IMR-90 (cell line): ENCODE results near the gene DMD. TPM values are rescaled to one million over a fixed set of nuclear protein-coding genes. Genes with fewer than 3 reads are reported as not detected.

Experiments used
- ATAC-seq: fragments of 200-7000 bp; cut with Tn5 transposase; 2 replicates; pipeline ENCODE4 v1.9.1; 2020; ENCODE audit warnings: low read depth, mild to moderate bottlenecking, moderate library complexity
- BruUV-seq: library from RNA; stranded (reverse); fragments of 400-500 nt; replicated peaks from 2 replicates; lab custom pipeline; 2021; lab: Mats Ljungman, UMichigan
- CTCF ChIA-PET: fragments of 300-600 bp; formaldehyde crosslinking; extraction: SDS; loops from one replicate; lab custom pipeline; 2021; ENCODE audit warnings: antibody characterized with exemption; lab: Yijun Ruan, JAX
- POLR2A ChIA-PET: fragments of 300-600 bp; sonication (Branson Sonifier 250); formaldehyde crosslinking; loops from one replicate; lab custom pipeline; 2022; ENCODE audit warnings: antibody characterized with exemption; ENCODE audit not compliant: unreplicated experiment; lab: Charles Lee
- DNase-seq: peaks from one replicate; pipeline ENCODE4 v3.0.0; 2013
- H2AFZ ChIP-seq: replicated peaks from 2 replicates; pipeline ENCODE3; 2013; ENCODE audit warnings: low read length, mild to moderate bottlenecking; ENCODE audit not compliant: poor library complexity
- H2AK5ac ChIP-seq: 2 replicates; pipeline ENCODE4 v1.6.1; 2013; ENCODE audit warnings: low read depth, low read length, inconsistent platforms
- H2AK9ac ChIP-seq: replicated peaks from 2 replicates; pipeline ENCODE3; 2013; ENCODE audit warnings: mild to moderate bottlenecking, low read depth, low read length, moderate library complexity; ENCODE audit not compliant: poor library complexity
- H2BK120ac ChIP-seq: 2 replicates; pipeline ENCODE4 v1.6.1; 2013; ENCODE audit warnings: low read depth, low read length, inconsistent platforms
- H2BK15ac ChIP-seq: 3 replicates; pipeline ENCODE4 v1.6.1; 2013; ENCODE audit warnings: low read depth, low read length, inconsistent platforms
- H2BK20ac ChIP-seq: 2 replicates; pipeline ENCODE4 v1.6.1; 2013; ENCODE audit warnings: low read depth, mild to moderate bottlenecking, inconsistent platforms, low read length, moderate library complexity
- H2BK5ac ChIP-seq: 2 replicates; pipeline ENCODE4 v1.6.1; 2013; ENCODE audit warnings: mild to moderate bottlenecking, low read depth, low read length, inconsistent platforms; ENCODE audit not compliant: poor library complexity, severe bottlenecking
- H3K14ac ChIP-seq: replicated peaks from 2 replicates; pipeline ENCODE4 v1.6.1; 2013; ENCODE audit warnings: low read depth, low read length, inconsistent platforms
- H3K18ac ChIP-seq: 2 replicates; pipeline ENCODE4 v1.6.1; 2013; ENCODE audit warnings: low read depth, low read length, control low read depth
- H3K23ac ChIP-seq: 2 replicates; pipeline ENCODE4 v1.6.1; 2013; ENCODE audit warnings: low read depth, low read length, inconsistent platforms
- H3K27ac ChIP-seq: 2 replicates; pipeline ENCODE4 v1.5.1; 2013; ENCODE audit warnings: mild to moderate bottlenecking, control low read depth, low read length; ENCODE audit not compliant: insufficient read depth
- H3K27me3 ChIP-seq: 2 replicates; pipeline ENCODE4 v1.6.1; 2013; ENCODE audit warnings: low read length; ENCODE audit not compliant: control insufficient read depth, insufficient read depth
- H3K36me3 ChIP-seq: 2 replicates; pipeline ENCODE4 v1.6.1; 2013; ENCODE audit warnings: low read length, mixed read lengths; ENCODE audit not compliant: control insufficient read depth, insufficient read depth
- H3K4ac ChIP-seq: 2 replicates; pipeline ENCODE4 v1.6.1; 2013; ENCODE audit warnings: low read depth, low read length, inconsistent platforms
- H3K4me1 ChIP-seq: 2 replicates; pipeline ENCODE4 v1.6.1; 2013; ENCODE audit warnings: low read length, mixed read lengths; ENCODE audit not compliant: control insufficient read depth, insufficient read depth
- H3K4me2 ChIP-seq: 2 replicates; pipeline ENCODE4 v1.6.1; 2013; ENCODE audit warnings: low read depth, mild to moderate bottlenecking, control low read depth, low read length, moderate library complexity
- H3K4me3 ChIP-seq: 2 replicates; pipeline ENCODE4 v1.5.1; 2013; ENCODE audit warnings: low read depth, mild to moderate bottlenecking, control low read depth, low read length, moderate library complexity; ENCODE audit not compliant: insufficient read depth
- H3K56ac ChIP-seq: 2 replicates; pipeline ENCODE4 v1.6.1; 2013; ENCODE audit warnings: low read length, inconsistent platforms; ENCODE audit not compliant: insufficient read depth; ENCODE audit errors: extremely low read depth
- H3K79me1 ChIP-seq, 2 experiments: 2 replicates each; pipeline ENCODE4 v1.6.1; 2013; ENCODE audit warnings: low read length in 2 of 2, inconsistent platforms in 1 of 2, low read depth in 1 of 2
- H3K9ac ChIP-seq: 2 replicates; pipeline ENCODE4 v1.6.1; 2013; ENCODE audit warnings: low read depth, low read length, control low read depth
- H3K9me1 ChIP-seq: 2 replicates; pipeline ENCODE4 v1.6.1; 2013; ENCODE audit warnings: low read length, inconsistent platforms; ENCODE audit not compliant: insufficient read depth
- H3K9me3 ChIP-seq: 2 replicates; pipeline ENCODE4 v1.6.1; 2013; ENCODE audit warnings: low read length; ENCODE audit not compliant: control insufficient read depth, insufficient read depth
- H4K20me1 ChIP-seq: 2 replicates; pipeline ENCODE4 v1.6.1; 2013; ENCODE audit warnings: low read length, inconsistent platforms; ENCODE audit not compliant: insufficient read depth
- H4K5ac ChIP-seq: 2 replicates; pipeline ENCODE4 v1.6.1; 2013; ENCODE audit warnings: mild to moderate bottlenecking, low read depth, low read length, control low read depth
- H4K8ac ChIP-seq, 2 experiments: 2 replicates each; pipeline ENCODE4 v1.6.1; 2013; ENCODE audit warnings: low read depth in 2 of 2, low read length in 2 of 2, control low read depth in 1 of 2, inconsistent platforms in 1 of 2
- H4K91ac ChIP-seq: 2 replicates; pipeline ENCODE4 v1.6.1; 2013; ENCODE audit warnings: low read depth, low read length, inconsistent platforms; ENCODE audit not compliant: insufficient read depth
- RAD21 ChIP-seq: IDR thresholded peaks from 2 replicates; pipeline ENCODE4 v1.6.1; 2012; ENCODE audit warnings: low read length, improper control_type of control experiment
- RFX5 ChIP-seq: IDR thresholded peaks from 2 replicates; pipeline ENCODE4 v1.8.0; 2012; ENCODE audit warnings: low read depth, mild to moderate bottlenecking, low read length, moderate library complexity
- dilution Hi-C: fragments of 300-500 bp; cut with HindIII; formaldehyde crosslinking; loops from one replicate; pipeline ENCODE4 v1.14.3; 2018; ENCODE audit warnings: low sequenced_read_pairs; ENCODE audit not compliant: unreplicated experiment
- in situ Hi-C: fragments of 300-500 bp; cut with MboI; formaldehyde crosslinking; loops from 3 replicates; pipeline ENCODE4 v1.14.3; 2019; ENCODE audit warnings: low sequenced_read_pairs, inconsistent platforms, mixed read lengths
- intact Hi-C: fragments of 100-400 bp; cut with micrococcal nuclease; formaldehyde crosslinking; loops from 2 replicates; pipeline ENCODE4 v1.10.0; 2022
- polyA plus RNA-seq, 3 experiments: library from polyadenylated mRNA; depleted of rRNA; stranded (reverse); fragments of >200 nt; gene quantifications; 2 replicates each; pipeline ENCODE4 v1.2.3, GENCODE V29; 2012; ENCODE audit warnings: low replicate concordance in 1 of 3
- total RNA-seq: library from RNA; depleted of rRNA; stranded (reverse); fragments of >200 nt; gene quantifications from 2 replicates; pipeline ENCODE4 v1.2.3, GENCODE V29; 2012
- TF ChIP-seq, protein P1 (sequence below): fragments of 150-350 bp; IDR thresholded peaks from 2 replicates; pipeline ENCODE4 v1.6.1; 2017; ENCODE audit warnings: mild to moderate bottlenecking, antibody characterized with exemption, low read length, low read depth
- TF ChIP-seq, protein P2 (sequence below): conservative IDR thresholded peaks from 2 replicates; pipeline ENCODE4 v1.5.1; 2012; ENCODE audit warnings: mild to moderate bottlenecking, low read depth, low read length, improper control_type of control experiment

DMD gene
- total and polyA plus RNA-seq, 2 of the 4 experiments (the other 2 are of a cell fraction) = 6.6 to 11.8 TPM

DNA sequence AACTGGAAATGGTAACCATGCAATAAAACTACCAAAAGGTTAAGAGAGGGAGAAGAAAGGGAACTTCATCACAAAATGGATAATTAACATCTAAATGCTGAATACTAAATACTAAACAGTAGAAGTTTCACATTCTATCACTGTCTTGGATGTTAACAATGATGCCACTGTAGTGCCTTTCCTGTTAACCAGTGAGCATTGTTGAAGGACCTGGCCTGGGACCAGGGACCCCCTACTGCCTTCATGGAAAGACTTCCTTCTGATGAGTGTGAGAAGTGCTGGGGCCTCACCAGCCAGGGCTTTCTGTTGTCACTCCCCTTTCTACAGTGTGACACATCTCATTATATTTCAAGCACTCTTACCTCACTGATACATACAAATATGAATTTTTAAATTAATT is 1400.2 kb downstream of the DMD start:
- intact Hi-C loops = no loop called here
- no TSS peak for BruUV-seq

More for the DNA sequence above, 1400.2 kb downstream of the DMD start:
- H3K9ac ChIP-seq = no peak overlapping the region
- H4K20me1 ChIP-seq = no peaks in the 10 kb centered on the region
- no peaks in the 10 kb centered on the region for H3K4me1 ChIP-seq
- H4K5ac ChIP-seq = no peak overlapping the region
- no peak overlapping the region for H2BK5ac ChIP-seq
- no peak for TF ChIP-seq RAD21
- TF ChIP-seq, protein P1, sequence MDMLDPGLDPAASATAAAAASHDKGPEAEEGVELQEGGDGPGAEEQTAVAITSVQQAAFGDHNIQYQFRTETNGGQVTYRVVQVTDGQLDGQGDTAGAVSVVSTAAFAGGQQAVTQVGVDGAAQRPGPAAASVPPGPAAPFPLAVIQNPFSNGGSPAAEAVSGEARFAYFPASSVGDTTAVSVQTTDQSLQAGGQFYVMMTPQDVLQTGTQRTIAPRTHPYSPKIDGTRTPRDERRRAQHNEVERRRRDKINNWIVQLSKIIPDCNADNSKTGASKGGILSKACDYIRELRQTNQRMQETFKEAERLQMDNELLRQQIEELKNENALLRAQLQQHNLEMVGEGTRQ = no peak
- no peak for TF ChIP-seq RFX5
- TF ChIP-seq, protein P2, sequence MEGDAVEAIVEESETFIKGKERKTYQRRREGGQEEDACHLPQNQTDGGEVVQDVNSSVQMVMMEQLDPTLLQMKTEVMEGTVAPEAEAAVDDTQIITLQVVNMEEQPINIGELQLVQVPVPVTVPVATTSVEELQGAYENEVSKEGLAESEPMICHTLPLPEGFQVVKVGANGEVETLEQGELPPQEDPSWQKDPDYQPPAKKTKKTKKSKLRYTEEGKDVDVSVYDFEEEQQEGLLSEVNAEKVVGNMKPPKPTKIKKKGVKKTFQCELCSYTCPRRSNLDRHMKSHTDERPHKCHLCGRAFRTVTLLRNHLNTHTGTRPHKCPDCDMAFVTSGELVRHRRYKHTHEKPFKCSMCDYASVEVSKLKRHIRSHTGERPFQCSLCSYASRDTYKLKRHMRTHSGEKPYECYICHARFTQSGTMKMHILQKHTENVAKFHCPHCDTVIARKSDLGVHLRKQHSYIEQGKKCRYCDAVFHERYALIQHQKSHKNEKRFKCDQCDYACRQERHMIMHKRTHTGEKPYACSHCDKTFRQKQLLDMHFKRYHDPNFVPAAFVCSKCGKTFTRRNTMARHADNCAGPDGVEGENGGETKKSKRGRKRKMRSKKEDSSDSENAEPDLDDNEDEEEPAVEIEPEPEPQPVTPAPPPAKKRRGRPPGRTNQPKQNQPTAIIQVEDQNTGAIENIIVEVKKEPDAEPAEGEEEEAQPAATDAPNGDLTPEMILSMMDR = no peak
- no peak overlapping the region for H3K23ac ChIP-seq
- no peaks in the 10 kb centered on the region for H3K27me3 ChIP-seq
- H3K9me3 ChIP-seq = no peaks in the 10 kb centered on the region
- no peak overlapping the region for H4K8ac ChIP-seq
- H3K4me2 ChIP-seq = no peak overlapping the region
- H2BK120ac ChIP-seq = no peak overlapping the region
- no peak overlapping the region for H3K27ac ChIP-seq
- H3K9me1 ChIP-seq = no peaks in the 10 kb centered on the region
- ChIA-PET CTCF (no interaction called here), POLR2A (no interaction called here)
- no peak overlapping the region for H2AK5ac ChIP-seq
- no peaks in the 10 kb centered on the region for H3K36me3 ChIP-seq
- H3K56ac ChIP-seq = no peak overlapping the region
- H2BK20ac ChIP-seq = no peak overlapping the region
- dilution Hi-C loops (no loop called here), in situ Hi-C loops (no loop called here)
- H2AK9ac ChIP-seq = no peak overlapping the region
- H3K4me3 ChIP-seq = no peak overlapping the region
- ATAC-seq (no peak), DNase-seq (no peak)
- no peak overlapping the region for H4K91ac ChIP-seq
- no peak overlapping the region for H3K4ac ChIP-seq
- H2AFZ ChIP-seq = no peak overlapping the region
- H3K79me1 ChIP-seq = no peaks in the 10 kb centered on the region
- H2BK15ac ChIP-seq = no peak overlapping the region
- H3K14ac ChIP-seq = no peak overlapping the region
- H3K18ac ChIP-seq = no peak overlapping the region
